Tibial artery (tissue), 4 donors: Measurements from ENCODE around the gene KCTD21.

Experiments used
- DNase-seq, 2 donors: peaks; one replicate each; pipeline ENCODE4 v3.0.0-alpha.2; 2019
- H3K27ac ChIP-seq, 2 donors: fragments of 200-600 bp; sonication (generic) in 1 of 2; 1 replicate in 1 of 2; 2 replicates in 1 of 2; pipeline ENCODE4 v1.5.1; 2018 to 2019; ENCODE audit warnings: mild to moderate bottlenecking in 1 of 2
- H3K27me3 ChIP-seq, 2 donors: fragments of 200-600 bp; sonication (generic) in 1 of 2; one replicate each; pipeline versions ENCODE4 v1.5.1 to v1.6.0; 2016 to 2019
- H3K36me3 ChIP-seq, 3 donors: fragments of 200-600 bp; sonication (generic) in 2 of 3; one replicate each; pipeline ENCODE4 v1.5.1; 2016 to 2019; ENCODE audit warnings: mild to moderate bottlenecking in 2 of 3
- H3K4me1 ChIP-seq, 4 donors: fragments of 200-600 bp; sonication (generic) in 2 of 4; 1 replicate in 3 of 4; 2 replicates in 1 of 4; pipeline ENCODE4 v1.5.1; 2016 to 2019
- H3K4me3 ChIP-seq, 2 donors: fragments of 200-600 bp; sonication (generic) in 1 of 2; 1 replicate in 1 of 2; 2 replicates in 1 of 2; pipeline ENCODE4 v1.5.1; 2018 to 2019; ENCODE audit warnings: mild to moderate bottlenecking in 2 of 2
- H3K9me3 ChIP-seq, 3 donors: fragments of 200-600 bp; sonication (generic) in 1 of 3; one replicate each; pipeline ENCODE4 v1.5.1; 2016 to 2019
- CTCF ChIP-seq, 2 experiments: fragments of 200-600 bp in 1 of 2; fragments of 450-650 bp in 1 of 2; IDR thresholded peaks; one replicate each; pipeline ENCODE4 v1.5.1; 2017 to 2019; ENCODE audit warnings: antibody characterized with exemption in 2 of 2, mild to moderate bottlenecking in 1 of 2, moderate library complexity in 1 of 2
- intact Hi-C: fragments of 100-400 bp; cut with DNase I; formaldehyde crosslinking; loops from one replicate; pipeline ENCODE4 v1.15.0; 2023; ENCODE audit warnings: low total_unique reads

Gene KCTD21

GRCh38 chr11:78189174-78189724 is 823 bp upstream of the KCTD21 start:
- intact Hi-C loops: loop anchor here (2.0 kb wide), 1 partner anchor 20 kb away; no protein-coding TSS in a partner anchor
- no peak for TF ChIP-seq CTCF (IDR thresholded peaks at IDR 0.05)
- no peaks in the 10 kb centered on the region for H3K9me3 ChIP-seq
- peaks cover 0 to 6% (median 0%) of the 10 kb centered on the region in 3 donors for H3K36me3 ChIP-seq
- peak overlapping the region; percentile 91 to 92 for H3K27ac ChIP-seq
- peak in 1 of 2 donors; percentile 65 for DNase-seq
- H3K4me3 ChIP-seq: peak overlapping the region; percentile 81 to 85
- no peaks in the 10 kb centered on the region for H3K27me3 ChIP-seq
- H3K4me1 ChIP-seq: peaks cover 0 to 70% (median 66%) of the 10 kb centered on the region in 4 donors

DNA sequence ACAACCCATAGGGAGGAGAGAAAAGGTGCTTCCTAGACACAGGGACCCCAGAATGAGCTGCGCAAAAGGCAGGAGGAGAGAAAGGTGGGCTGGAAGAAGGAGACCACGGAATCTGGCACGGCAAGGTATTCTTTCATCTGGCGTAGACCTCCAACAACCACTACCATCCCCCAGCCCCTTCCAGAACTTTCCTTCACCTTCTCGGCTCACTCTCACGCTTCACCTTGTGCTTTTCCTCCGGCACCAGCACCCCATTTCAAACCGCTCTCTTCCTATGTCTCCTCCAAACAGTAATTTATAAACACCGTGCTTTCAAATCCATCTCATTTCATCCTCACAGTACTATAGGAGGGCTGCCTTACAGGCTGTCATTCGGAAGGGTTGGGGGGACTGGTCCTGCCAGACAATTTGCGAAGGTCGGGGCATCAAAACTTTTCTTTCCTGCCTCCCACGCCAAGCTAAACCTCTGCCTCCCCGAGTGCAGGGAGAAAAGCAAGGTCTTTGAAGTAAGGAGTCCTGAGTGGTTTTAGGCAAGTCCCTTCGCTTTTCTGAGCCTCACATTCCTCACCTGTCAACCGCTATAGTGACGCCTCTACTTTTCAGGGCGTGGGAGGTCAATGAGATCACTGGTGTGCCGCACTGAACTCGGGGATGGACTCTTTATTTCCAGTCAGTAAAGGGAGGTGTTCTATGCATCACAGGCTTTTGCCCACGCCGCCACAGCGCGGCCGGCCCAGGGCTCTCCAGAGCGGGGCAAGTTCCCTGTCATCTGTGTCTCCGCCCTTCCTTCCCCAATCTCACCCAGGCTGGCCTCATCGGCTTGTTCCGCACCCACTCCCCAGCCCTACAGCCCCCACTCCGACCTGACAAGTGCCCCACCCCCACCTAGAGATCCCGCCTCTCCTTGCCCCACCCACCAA is 800 bp downstream of the KCTD21 start:
- Histone ChIP-seq H3K4me1 (peaks cover 0 to 55% (median 51%) of the 10 kb centered on the region in 4 donors), H3K36me3 (peaks cover 0 to 6% (median 5%) of the 10 kb centered on the region in 3 donors), H3K9me3 (no peaks in the 10 kb centered on the region), H3K27me3 (no peaks in the 10 kb centered on the region), H3K4me3 (peak overlapping the region; percentile 81 to 85), H3K27ac (peak overlapping the region; percentile 91 to 92)
- no peak for TF ChIP-seq CTCF (IDR thresholded peaks at IDR 0.05)
- intact Hi-C loops: loop anchor here (2.0 kb wide), 1 partner anchor 19 kb away; no protein-coding TSS in a partner anchor
- DNase-seq: no peak

GRCh38 chr11:78181185-78181584 is 7.2 kb downstream of the KCTD21 start:
- no peaks in the 10 kb centered on the region for H3K27me3 ChIP-seq
- H3K4me3 ChIP-seq: no peak overlapping the region
- H3K4me1 ChIP-seq: peaks cover 0 to 48% (median 15%) of the 10 kb centered on the region in 4 donors
- no peak for DNase-seq
- H3K9me3 ChIP-seq: no peaks in the 10 kb centered on the region
- H3K27ac ChIP-seq: peak overlapping the region in 1 of 2 donors; percentile 68
- no peak for TF ChIP-seq CTCF (IDR thresholded peaks at IDR 0.05)
- intact Hi-C loops: no loop called here
- H3K36me3 ChIP-seq: peaks cover 0 to 28% (median 14%) of the 10 kb centered on the region in 3 donors

GRCh38 chr11:78180751-78181150 is 7.7 kb downstream of the KCTD21 start:
- no peaks in the 10 kb centered on the region for H3K9me3 ChIP-seq
- intact Hi-C loops: no loop called here
- peaks cover 0 to 44% (median 12%) of the 10 kb centered on the region in 4 donors for H3K4me1 ChIP-seq
- DNase-seq: no peak
- H3K27me3 ChIP-seq: no peaks in the 10 kb centered on the region
- H3K4me3 ChIP-seq: no peak overlapping the region
- H3K36me3 ChIP-seq: peaks cover 0 to 27% (median 14%) of the 10 kb centered on the region in 3 donors
- peak overlapping the region in 1 of 2 donors; percentile 68 for H3K27ac ChIP-seq
- no peak for TF ChIP-seq CTCF (IDR thresholded peaks at IDR 0.05)

- H3K27me3 ChIP-seq: no peaks in the 10 kb centered on the region
- peaks cover 0 to 25% (median 14%) of the 10 kb centered on the region in 3 donors for H3K36me3 ChIP-seq
- no peak for TF ChIP-seq CTCF (IDR thresholded peaks at IDR 0.05)
- no peak overlapping the region for H3K4me3 ChIP-seq
- intact Hi-C loops: no loop called here
- no peaks in the 10 kb centered on the region for H3K9me3 ChIP-seq
- peaks cover 0 to 48% (median 8%) of the 10 kb centered on the region in 4 donors for H3K4me1 ChIP-seq
- peak overlapping the region; percentile 67 to 68 for H3K27ac ChIP-seq
- DNase-seq: no peak
These were observed 8.9 kb downstream of the KCTD21 start for GRCh38 chr11:78179459-78180071.
